GM12873 (cell line): ENCODE measurements around the gene F2RL1.

Source experiments
- TF ChIP-seq, protein P1 (sequence below): IDR thresholded peaks from 2 replicates; pipeline ENCODE4 v1.5.1; 2012; ENCODE audit warnings: low read depth, mild to moderate bottlenecking, moderate library complexity, low read length, control low read depth; ENCODE audit not compliant: insufficient read depth; ENCODE audit errors: missing control alignments

Gene F2RL1

GRCh38 chr5:76850543-76851145 is 31.8 kb downstream of the F2RL1 start:
- TF ChIP-seq, protein P1, sequence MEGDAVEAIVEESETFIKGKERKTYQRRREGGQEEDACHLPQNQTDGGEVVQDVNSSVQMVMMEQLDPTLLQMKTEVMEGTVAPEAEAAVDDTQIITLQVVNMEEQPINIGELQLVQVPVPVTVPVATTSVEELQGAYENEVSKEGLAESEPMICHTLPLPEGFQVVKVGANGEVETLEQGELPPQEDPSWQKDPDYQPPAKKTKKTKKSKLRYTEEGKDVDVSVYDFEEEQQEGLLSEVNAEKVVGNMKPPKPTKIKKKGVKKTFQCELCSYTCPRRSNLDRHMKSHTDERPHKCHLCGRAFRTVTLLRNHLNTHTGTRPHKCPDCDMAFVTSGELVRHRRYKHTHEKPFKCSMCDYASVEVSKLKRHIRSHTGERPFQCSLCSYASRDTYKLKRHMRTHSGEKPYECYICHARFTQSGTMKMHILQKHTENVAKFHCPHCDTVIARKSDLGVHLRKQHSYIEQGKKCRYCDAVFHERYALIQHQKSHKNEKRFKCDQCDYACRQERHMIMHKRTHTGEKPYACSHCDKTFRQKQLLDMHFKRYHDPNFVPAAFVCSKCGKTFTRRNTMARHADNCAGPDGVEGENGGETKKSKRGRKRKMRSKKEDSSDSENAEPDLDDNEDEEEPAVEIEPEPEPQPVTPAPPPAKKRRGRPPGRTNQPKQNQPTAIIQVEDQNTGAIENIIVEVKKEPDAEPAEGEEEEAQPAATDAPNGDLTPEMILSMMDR: no peak

DNA sequence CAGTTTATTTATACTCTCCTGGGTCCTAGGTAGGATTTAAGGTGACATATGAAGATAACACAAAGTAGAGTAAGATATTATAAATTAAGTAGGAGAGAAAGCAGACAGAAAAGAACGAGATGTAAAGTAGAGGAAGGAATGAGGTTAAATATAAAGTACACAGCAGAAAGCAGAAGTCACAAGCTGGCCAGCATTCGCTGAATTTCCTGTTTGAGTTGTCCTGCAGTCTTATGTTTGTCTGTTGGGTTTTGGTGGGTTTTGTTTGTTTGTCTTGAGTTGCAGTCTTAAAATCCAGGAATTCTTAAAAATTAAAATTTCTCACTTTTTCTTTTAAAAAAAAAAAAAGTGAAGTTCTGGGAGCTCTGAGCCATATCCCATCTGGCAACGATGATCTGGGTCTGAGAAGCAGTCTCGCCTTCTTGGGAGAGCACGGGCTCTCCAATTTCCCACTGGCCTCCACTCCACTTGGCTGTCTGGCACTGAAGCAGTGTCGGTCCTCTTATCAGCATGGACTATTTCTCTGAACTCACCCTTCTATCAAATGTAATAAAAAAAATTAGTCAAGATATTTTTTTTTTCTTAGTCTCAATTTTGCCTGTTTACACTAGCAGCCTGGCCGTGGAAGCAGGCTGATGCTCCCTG is 33.0 kb downstream of the F2RL1 start:
- TF ChIP-seq, protein P1: no peak

DNA sequence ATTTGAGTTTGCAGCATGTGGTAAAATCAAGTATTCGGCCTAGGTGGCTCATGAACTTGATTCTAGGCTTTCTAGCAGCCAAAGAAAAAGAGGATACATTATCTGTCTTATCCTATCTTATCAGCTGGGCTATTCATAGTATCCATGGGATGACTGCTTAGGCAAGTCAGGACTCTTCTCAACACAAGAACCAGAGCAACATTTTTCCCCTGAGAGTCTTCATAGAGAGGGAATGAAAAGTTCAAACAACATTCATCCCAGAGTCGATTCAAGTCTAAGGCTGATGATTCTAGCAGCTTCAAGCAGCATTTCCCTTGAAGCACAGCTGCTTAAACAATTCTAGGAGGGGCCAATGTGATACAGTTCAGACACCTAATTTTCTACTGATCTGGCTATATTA is 33.9 kb downstream of the F2RL1 start:
- TF ChIP-seq, protein P1: no peak

DNA sequence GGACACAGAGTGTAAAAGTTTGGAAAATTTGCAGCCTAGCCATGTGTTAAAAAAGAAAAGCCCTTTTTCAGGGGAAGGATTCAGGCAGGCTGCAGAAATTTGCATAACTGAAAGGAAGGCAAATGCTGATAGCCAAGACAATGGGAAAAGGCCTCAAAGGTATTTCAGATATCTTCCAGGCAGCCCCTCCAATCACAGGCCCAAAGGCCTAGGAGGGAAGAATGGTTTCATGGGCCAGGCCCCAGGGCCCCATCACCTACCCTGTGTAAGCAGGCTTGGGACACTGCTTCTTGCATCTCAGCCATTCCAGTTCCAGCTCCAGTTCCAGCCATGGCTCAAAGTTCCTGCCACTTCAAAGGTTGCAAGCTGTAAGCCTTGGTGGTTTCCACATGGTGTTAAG is 35.8 kb downstream of the F2RL1 start:
- TF ChIP-seq, protein P1: no peak

GRCh38 chr5:76855961-76856360 is 37.1 kb downstream of the F2RL1 start:
- TF ChIP-seq, protein P1: no peak

GRCh38 chr5:76859591-76860247 is 40.9 kb downstream of the F2RL1 start:
- TF ChIP-seq, protein P1: no peak

- TF ChIP-seq, protein P1: no peak
These were observed 42.8 kb downstream of the F2RL1 start for GRCh38 chr5:76861612-76862011.
